SU-DHL-6 (cell line): ENCODE results near the gene C10orf105.

Experiments
- CTCF ChIP-seq: fragments of 200-600 bp; sonication (generic); IDR thresholded peaks from one replicate; pipeline ENCODE4 v1.5.1; 2017; ENCODE audit warnings: antibody characterized with exemption, mild to moderate bottlenecking, low read length, moderate library complexity; ENCODE audit not compliant: insufficient read depth, poor library complexity, severe bottlenecking
- EZH2phosphoT487 ChIP-seq: fragments of 200-600 bp; sonication (generic), shearing (Covaris generic); conservative IDR thresholded peaks from 2 replicates; pipeline ENCODE4 v1.6.1; 2018; ENCODE audit warnings: mild to moderate bottlenecking, antibody characterized with exemption, low read length, moderate library complexity, mixed read lengths

GRCh38 chr10:71721313-71721712 lies 1.7 kb upstream of the C10orf105 start:
- TF ChIP-seq CTCF (no peak), EZH2phosphoT487 (no peak)
